ENCODE results near the gene VTI1A. TPM values are rescaled to one million over a fixed set of nuclear protein-coding genes. Genes with fewer than 3 reads are reported as not detected.
"Not testable (repeated sequence)": the region's sequence is repeated elsewhere in the genome, so short reads cannot be mapped to it uniquely, and the experiment has no call there.

The VTI1A gene
- total RNA-seq, 4 donors from 2014 or later = 49.3 to 84.5 (median 61.2) TPM

GRCh38 chr10:112858986-112859651 is 412.1 kb downstream of the VTI1A start:
- intact Hi-C loops (cut with DNase I) = no loop called here

GRCh38 chr10:112859793-112860192 is 412.8 kb downstream of the VTI1A start:
- H3K9me3 ChIP-seq = no peaks in the 10 kb centered on the region
- H3K27me3 ChIP-seq = no peaks in the 10 kb centered on the region
- intact Hi-C loops (cut with DNase I) = no loop called here
- H3K36me3 ChIP-seq = no peaks in the 10 kb centered on the region
- H3K4me1 ChIP-seq = no peaks in the 10 kb centered on the region
- no peak overlapping the region for H3K27ac ChIP-seq
- no peak for TF ChIP-seq CTCF (IDR thresholded peaks at IDR 0.05)
- TF ChIP-seq POLR2A (IDR thresholded peaks at IDR 0.05) = no peak
- DNase-seq = no peak
- WGBS, 2 donors = 86 to 91% methylated on average over 4 of the region's 4 CpGs
- no peak overlapping the region for H3K4me3 ChIP-seq (replicated peaks in 1 of 3)

More at GRCh38 chr10:112858986-112859651, 412.1 kb downstream of the VTI1A start:
- Histone ChIP-seq H3K4me1 (no peaks in the 10 kb centered on the region), H3K27me3 (no peaks in the 10 kb centered on the region), H3K27ac (no peak overlapping the region), H3K36me3 (no peaks in the 10 kb centered on the region), H3K9me3 (no peaks in the 10 kb centered on the region), H3K4me3 (replicated peaks in 1 of 3) (no peak overlapping the region)
- no peak for TF ChIP-seq POLR2A (IDR thresholded peaks at IDR 0.05)
- no peak for TF ChIP-seq CTCF (IDR thresholded peaks at IDR 0.05)
- DNase-seq = no peak
- 84 to 86% methylated on average over 10 of the region's 10 CpGs for WGBS, 2 donors

DNA sequence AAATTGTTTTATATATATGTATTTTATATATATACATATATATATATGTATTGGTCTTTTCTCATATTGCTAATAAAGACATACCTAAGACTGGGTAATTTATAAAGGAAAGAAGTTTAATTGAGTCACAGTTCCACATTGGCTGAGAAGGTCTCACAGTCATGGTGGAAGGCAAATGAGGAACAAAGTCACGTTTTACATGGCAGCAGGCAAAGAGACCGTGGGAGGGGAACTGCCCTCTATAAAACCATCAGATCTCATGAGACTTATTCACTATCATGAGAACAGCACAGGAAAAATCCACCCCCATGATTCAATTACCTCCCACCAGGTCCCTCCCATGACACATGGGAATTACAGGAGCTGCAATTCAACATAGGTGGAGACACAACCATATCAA is 416.4 kb downstream of the VTI1A start:
- DNase-seq; H3K27me3 ChIP-seq; intact Hi-C loops (cut with DNase I); H3K27ac ChIP-seq; H3K4me3 ChIP-seq (replicated peaks in 1 of 3); H3K4me1 ChIP-seq; H3K9me3 ChIP-seq; H3K36me3 ChIP-seq: not testable (repeated sequence)
- 92 to 97% methylated on average over 2 of the region's 2 CpGs for WGBS, 2 donors

Small RNA genes within 50 kb of the gene (microRNA-seq; reads per million reads assigned to microRNA genes)
- not detected for gene MIR4295

Small RNA genes within 50 kb of the gene (small RNA-seq; reads per million reads assigned to genes)
- not detected for gene AC022018.1
- not detected for gene MIR4295

Other genes with a start within 250 kb of the VTI1A start
- under 1 TPM; 0.29 to 0.89 (median 0.72) TPM for gene TECTB, start 163.8 kb upstream of the VTI1A start, total RNA-seq
- 10 to 100 TPM in 2 of 4 donors, 1 to 10 TPM in 2; 6.8 to 17.0 (median 10.0) TPM for gene ACSL5, start 73.1 kb upstream of the VTI1A start, total RNA-seq
- gene ZDHHC6, start 301 bp upstream of the VTI1A start, total RNA-seq = 10 to 100 TPM; 26.5 to 39.2 (median 34.1) TPM

Measured in thyroid gland (tissue), 4 donors.